Measurements from ENCODE around the gene MS4A14. TPM values are rescaled to one million over a fixed set of nuclear protein-coding genes. Genes with fewer than 3 reads are reported as not detected.

MS4A14 gene
- total RNA-seq, 1 experiment from 2014 or later, result not detected

DNA sequence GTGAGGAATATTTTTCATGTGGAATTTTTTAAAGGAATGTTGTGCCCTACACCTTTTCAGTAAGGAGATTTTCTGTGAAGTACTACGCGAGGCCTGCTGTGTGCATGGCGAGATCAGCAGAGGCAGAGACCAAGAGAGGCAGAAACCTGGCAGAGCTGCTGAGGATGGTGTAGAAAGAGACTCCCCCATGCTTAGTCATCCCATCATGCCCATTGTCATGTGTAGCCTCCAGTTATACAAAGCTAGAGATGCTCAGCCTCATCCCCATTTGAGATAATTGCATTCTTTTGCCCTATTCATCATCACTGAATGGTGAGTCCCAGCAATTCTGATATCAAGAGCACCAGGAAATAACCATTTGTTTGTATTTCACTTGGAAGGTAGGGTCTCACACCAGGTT lies 20.9 kb upstream of the MS4A14 start:
- no peaks in the 10 kb centered on the region for H3K9me3 ChIP-seq (ENCODE audit: control insufficient read depth, insufficient read depth, low read depth, low read length)
- no peak for DNase-seq (ENCODE audit: low read depth, low spot score)
- no peak overlapping the region for H3K4me3 ChIP-seq (ENCODE audit: low read depth in 2 of 2, low read length in 2 of 2)
- ATAC-seq, result no peak
- intact Hi-C loops (cut with micrococcal nuclease; ENCODE audit: unreplicated experiment) (no loop called here), in situ Hi-C loops (cut with HindIII; ENCODE audit: low pct_unique_long_range_greater_than_20kb, low sequenced_read_pairs) (no loop called here)
- POLR2A ChIA-PET, result no interaction called here
- peaks cover 17% of the 10 kb centered on the region for H3K4me1 ChIP-seq (ENCODE audit: control insufficient read depth, insufficient read depth, low read length)
- no peaks in the 10 kb centered on the region for H3K27me3 ChIP-seq (ENCODE audit: control insufficient read depth, insufficient read depth, low read length)
- H3K27ac ChIP-seq (ENCODE audit: low read length), result no peak overlapping the region; the same call in 1 of the 2 replicates
- TF ChIP-seq SIN3A (IDR thresholded peaks at IDR 0.05; ENCODE audit: borderline replicate concordance, insufficient read depth, low read depth, low read length) (no peak), POLR2AphosphoS5 (IDR thresholded peaks at IDR 0.05; ENCODE audit: low read depth, low read length) (no peak), CTCF (IDR thresholded peaks at IDR 0.05) (no peak), TCF7L2 (IDR thresholded peaks at IDR 0.05; ENCODE audit: low read depth, low read length) (no peak), REST (IDR thresholded peaks at IDR 0.05; ENCODE audit: insufficient read depth in 1 of 2, low read depth in 2 of 2, low read length in 1 of 2) (no peak)
- no TSS peak for BruUV-seq (replicated peaks)
- H3K36me3 ChIP-seq (ENCODE audit: control insufficient read depth, insufficient read depth, low read length), result no peaks in the 10 kb centered on the region
- CTCF ChIA-PET, result no interaction called here

- no peaks in the 10 kb centered on the region for H3K36me3 ChIP-seq (ENCODE audit: control insufficient read depth, insufficient read depth, low read length)
- intact Hi-C loops (cut with micrococcal nuclease; ENCODE audit: unreplicated experiment), result no loop called here
- ChIA-PET CTCF (no interaction called here), POLR2A (no interaction called here)
- in situ Hi-C loops (cut with HindIII; ENCODE audit: low pct_unique_long_range_greater_than_20kb, low sequenced_read_pairs), result no loop called here
- no peak overlapping the region for H3K27ac ChIP-seq (ENCODE audit: low read length)
- no TSS peak for BruUV-seq (replicated peaks)
- no peak for TF ChIP-seq REST (IDR thresholded peaks at IDR 0.05; ENCODE audit: insufficient read depth in 1 of 2, low read depth in 2 of 2, low read length in 1 of 2)
- TF ChIP-seq POLR2AphosphoS5 (IDR thresholded peaks at IDR 0.05; ENCODE audit: low read depth, low read length), result no peak
- no peak for TF ChIP-seq SIN3A (IDR thresholded peaks at IDR 0.05; ENCODE audit: borderline replicate concordance, insufficient read depth, low read depth, low read length)
- TF ChIP-seq TCF7L2 (IDR thresholded peaks at IDR 0.05; ENCODE audit: low read depth, low read length), result no peak
- TF ChIP-seq CTCF (IDR thresholded peaks at IDR 0.05), result no peak
- DNase-seq (ENCODE audit: low read depth, low spot score) (no peak), ATAC-seq (no peak)
- H3K9me3 ChIP-seq (ENCODE audit: control insufficient read depth, insufficient read depth, low read depth, low read length), result no peaks in the 10 kb centered on the region
- H3K27me3 ChIP-seq (ENCODE audit: control insufficient read depth, insufficient read depth, low read length), result no peaks in the 10 kb centered on the region
- H3K4me1 ChIP-seq (ENCODE audit: control insufficient read depth, insufficient read depth, low read length), result peaks cover 4% of the 10 kb centered on the region
- H3K4me3 ChIP-seq (ENCODE audit: low read depth in 2 of 2, low read length in 2 of 2), result no peak overlapping the region
Measured at GRCh38 chr11:60376601-60377000, 19.7 kb upstream of the MS4A14 start.
